ENCODE measurements around the gene IBA57.

IBA57 gene

GRCh38 chr1:228194921-228195812 lies 29.6 kb downstream of the IBA57 start:
- DNase-seq: no peak

- no peak for DNase-seq
These were observed 32.0 kb downstream of the IBA57 start for GRCh38 chr1:228197555-228198147.

- DNase-seq: no peak
These were observed 33.5 kb downstream of the IBA57 start for GRCh38 chr1:228198977-228199590.

GRCh38 chr1:228204958-228205357 lies 39.4 kb downstream of the IBA57 start:
- no peak for DNase-seq

- DNase-seq: no peak
These were observed 40.2 kb downstream of the IBA57 start for GRCh38 chr1:228205526-228206436.

- DNase-seq: no peak
These were observed 41.2 kb downstream of the IBA57 start for GRCh38 chr1:228206582-228207351.

GRCh38 chr1:228207381-228207810 lies 41.8 kb downstream of the IBA57 start:
- DNase-seq: no peak

GRCh38 chr1:228207851-228208821 lies 42.5 kb downstream of the IBA57 start, which contains the start of gene OBSCN:
Gene OBSCN, plus strand, starts transcription at chr1:228208044. Its CDS starts 3,740 bp downstream, at chr1:228211784.
- DNase-seq: no peak

GRCh38 chr1:228208831-228209551 lies 43.4 kb downstream of the IBA57 start:
- no peak for DNase-seq

GRCh38 chr1:228209657-228210056 lies 44.1 kb downstream of the IBA57 start:
- no peak for DNase-seq

GRCh38 chr1:228210076-228210651 lies 44.6 kb downstream of the IBA57 start:
- no peak for DNase-seq

GRCh38 chr1:228210712-228211530 lies 45.3 kb downstream of the IBA57 start:
- DNase-seq: no peak

- no peak for DNase-seq
These were observed 46.2 kb downstream of the IBA57 start for GRCh38 chr1:228211531-228212414.

GRCh38 chr1:228212415-228212965 lies 46.9 kb downstream of the IBA57 start:
- no peak for DNase-seq

- DNase-seq: peak; percentile 74 to 91 (median 87)
These were observed 47.6 kb downstream of the IBA57 start for GRCh38 chr1:228212966-228213844.

All from T-helper 2 cell (primary cell).